Nephron (organoid): ENCODE measurements around the gene ZFYVE27.

Experiments
- H3K27ac Mint-ChIP-seq, 3 experiments: 2 replicates each; pipeline ENCODE4 v1.8.0; 2020; ENCODE audit warnings: mixed read lengths in 3 of 3, mild to moderate bottlenecking in 2 of 3, moderate library complexity in 1 of 3
- H3K27me3 Mint-ChIP-seq: 2 replicates; pipeline ENCODE4 v1.8.0; 2021; ENCODE audit warnings: low read depth, mild to moderate bottlenecking, moderate library complexity, mixed read lengths
- H3K36me3 Mint-ChIP-seq: 2 replicates; pipeline ENCODE4 v1.8.0; 2020; ENCODE audit warnings: low read depth, mixed read lengths
- H3K4me1 Mint-ChIP-seq: 2 replicates; pipeline ENCODE4 v1.8.0; 2020; ENCODE audit warnings: mixed read lengths
- H3K4me3 Mint-ChIP-seq, 3 experiments: 2 replicates each; pipeline ENCODE4 v1.8.0; 2020; ENCODE audit warnings: mild to moderate bottlenecking in 3 of 3, mixed read lengths in 3 of 3, moderate library complexity in 2 of 3
- H3K9me3 Mint-ChIP-seq: 2 replicates; pipeline ENCODE4 v1.8.0; 2020; ENCODE audit warnings: mixed read lengths
- TF ChIP-seq, protein P1 (sequence below), 3 experiments: fragments of 200-600 bp; sonication (generic); IDR thresholded peaks; one replicate each; pipeline ENCODE4 v1.5.0; 2021; ENCODE audit warnings: antibody characterized with exemption in 3 of 3; ENCODE audit not compliant: unreplicated experiment in 3 of 3

ZFYVE27 gene

DNA sequence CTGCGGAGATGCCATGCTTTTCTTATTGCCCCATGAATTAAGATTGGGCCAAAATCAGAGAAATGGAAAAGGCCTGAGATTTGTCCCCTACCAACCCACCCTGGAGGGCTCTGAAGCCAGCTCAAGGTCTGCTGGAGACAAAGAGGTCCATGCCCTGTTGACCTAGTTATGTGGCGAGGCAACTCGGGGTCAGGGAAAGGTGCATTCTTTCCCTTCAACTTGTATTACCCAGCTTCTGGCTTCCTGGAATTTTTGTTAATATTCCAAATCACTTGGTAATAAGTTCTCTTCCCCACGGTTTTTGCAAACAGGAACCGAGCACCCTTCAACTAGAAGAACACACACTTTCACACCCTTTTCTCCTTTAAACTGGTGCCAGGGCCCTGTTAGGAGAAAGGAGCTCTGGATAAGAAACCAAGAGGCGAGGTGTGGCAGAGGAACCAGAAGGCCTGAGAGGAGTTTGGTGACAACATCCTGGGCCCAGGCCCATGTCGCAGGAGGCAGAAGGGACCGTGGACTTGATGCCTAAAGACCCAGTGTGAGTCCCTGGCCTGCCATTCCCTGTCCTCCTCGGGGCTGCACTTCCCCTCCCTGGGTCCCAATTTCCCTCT is 47.4 kb downstream of the ZFYVE27 start:
- Mint-ChIP-seq H3K4me3 (no peak overlapping the region), H3K36me3 (no peaks in the 10 kb centered on the region), H3K4me1 (peaks cover 20% of the 10 kb centered on the region), H3K27me3 (peaks cover 14% of the 10 kb centered on the region), H3K27ac (no peak overlapping the region), H3K9me3 (no peaks in the 10 kb centered on the region)
- TF ChIP-seq, protein P1, sequence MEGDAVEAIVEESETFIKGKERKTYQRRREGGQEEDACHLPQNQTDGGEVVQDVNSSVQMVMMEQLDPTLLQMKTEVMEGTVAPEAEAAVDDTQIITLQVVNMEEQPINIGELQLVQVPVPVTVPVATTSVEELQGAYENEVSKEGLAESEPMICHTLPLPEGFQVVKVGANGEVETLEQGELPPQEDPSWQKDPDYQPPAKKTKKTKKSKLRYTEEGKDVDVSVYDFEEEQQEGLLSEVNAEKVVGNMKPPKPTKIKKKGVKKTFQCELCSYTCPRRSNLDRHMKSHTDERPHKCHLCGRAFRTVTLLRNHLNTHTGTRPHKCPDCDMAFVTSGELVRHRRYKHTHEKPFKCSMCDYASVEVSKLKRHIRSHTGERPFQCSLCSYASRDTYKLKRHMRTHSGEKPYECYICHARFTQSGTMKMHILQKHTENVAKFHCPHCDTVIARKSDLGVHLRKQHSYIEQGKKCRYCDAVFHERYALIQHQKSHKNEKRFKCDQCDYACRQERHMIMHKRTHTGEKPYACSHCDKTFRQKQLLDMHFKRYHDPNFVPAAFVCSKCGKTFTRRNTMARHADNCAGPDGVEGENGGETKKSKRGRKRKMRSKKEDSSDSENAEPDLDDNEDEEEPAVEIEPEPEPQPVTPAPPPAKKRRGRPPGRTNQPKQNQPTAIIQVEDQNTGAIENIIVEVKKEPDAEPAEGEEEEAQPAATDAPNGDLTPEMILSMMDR (IDR thresholded peaks at IDR 0.05; ENCODE audit: unreplicated experiment in 3 of 3), result no peak

DNA sequence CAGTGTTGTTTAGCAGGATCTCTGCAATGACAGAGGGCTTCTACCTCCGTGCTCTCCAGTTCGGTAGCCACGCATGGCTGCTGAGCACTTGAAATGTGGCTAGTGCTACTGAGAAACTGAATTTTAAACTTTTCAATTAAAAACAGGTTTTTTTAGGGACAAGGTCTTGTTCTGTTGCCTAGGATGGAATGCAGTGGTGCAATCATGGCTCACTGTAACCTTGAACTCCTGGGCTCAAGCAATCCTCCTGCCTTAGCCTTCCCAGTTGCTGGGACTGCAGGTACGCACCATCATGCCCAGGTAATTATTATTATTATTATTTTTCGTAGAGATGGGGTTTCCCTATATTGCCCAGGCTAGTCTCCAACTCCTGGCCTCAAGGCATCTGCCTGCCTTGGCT is 48.3 kb downstream of the ZFYVE27 start:
- TF ChIP-seq, protein P1 (IDR thresholded peaks at IDR 0.05; ENCODE audit: unreplicated experiment in 3 of 3), result no peak
- no peak overlapping the region for H3K27ac Mint-ChIP-seq
- H3K9me3 Mint-ChIP-seq, result no peaks in the 10 kb centered on the region
- H3K36me3 Mint-ChIP-seq, result no peaks in the 10 kb centered on the region
- no peak overlapping the region for H3K4me3 Mint-ChIP-seq
- H3K4me1 Mint-ChIP-seq, result peaks cover 19% of the 10 kb centered on the region
- peaks cover 16% of the 10 kb centered on the region for H3K27me3 Mint-ChIP-seq

DNA sequence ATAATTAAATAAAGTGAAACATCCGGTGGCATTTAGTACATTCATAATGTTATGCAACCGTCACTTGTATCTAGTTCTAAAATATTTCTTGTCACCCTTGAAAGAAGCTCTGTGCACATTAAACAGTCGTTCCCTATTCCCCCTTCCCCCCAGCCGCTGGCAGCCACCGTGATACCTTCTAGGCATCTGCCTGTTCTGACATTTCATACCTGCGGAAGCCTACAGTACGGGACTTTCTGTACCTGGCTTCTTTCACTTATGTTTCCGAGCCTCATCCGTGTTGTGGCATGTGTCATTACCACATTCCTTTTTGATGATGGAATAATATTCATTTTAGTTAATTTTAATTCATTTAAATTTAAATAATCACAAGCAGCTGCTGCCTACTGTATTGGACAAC is 48.8 kb downstream of the ZFYVE27 start:
- Mint-ChIP-seq H3K4me1 (peaks cover 14% of the 10 kb centered on the region), H3K27ac (no peak overlapping the region), H3K4me3 (no peak overlapping the region), H3K27me3 (peaks cover 17% of the 10 kb centered on the region), H3K9me3 (no peaks in the 10 kb centered on the region), H3K36me3 (no peaks in the 10 kb centered on the region)
- TF ChIP-seq, protein P1 (IDR thresholded peaks at IDR 0.05; ENCODE audit: unreplicated experiment in 3 of 3), result no peak

DNA sequence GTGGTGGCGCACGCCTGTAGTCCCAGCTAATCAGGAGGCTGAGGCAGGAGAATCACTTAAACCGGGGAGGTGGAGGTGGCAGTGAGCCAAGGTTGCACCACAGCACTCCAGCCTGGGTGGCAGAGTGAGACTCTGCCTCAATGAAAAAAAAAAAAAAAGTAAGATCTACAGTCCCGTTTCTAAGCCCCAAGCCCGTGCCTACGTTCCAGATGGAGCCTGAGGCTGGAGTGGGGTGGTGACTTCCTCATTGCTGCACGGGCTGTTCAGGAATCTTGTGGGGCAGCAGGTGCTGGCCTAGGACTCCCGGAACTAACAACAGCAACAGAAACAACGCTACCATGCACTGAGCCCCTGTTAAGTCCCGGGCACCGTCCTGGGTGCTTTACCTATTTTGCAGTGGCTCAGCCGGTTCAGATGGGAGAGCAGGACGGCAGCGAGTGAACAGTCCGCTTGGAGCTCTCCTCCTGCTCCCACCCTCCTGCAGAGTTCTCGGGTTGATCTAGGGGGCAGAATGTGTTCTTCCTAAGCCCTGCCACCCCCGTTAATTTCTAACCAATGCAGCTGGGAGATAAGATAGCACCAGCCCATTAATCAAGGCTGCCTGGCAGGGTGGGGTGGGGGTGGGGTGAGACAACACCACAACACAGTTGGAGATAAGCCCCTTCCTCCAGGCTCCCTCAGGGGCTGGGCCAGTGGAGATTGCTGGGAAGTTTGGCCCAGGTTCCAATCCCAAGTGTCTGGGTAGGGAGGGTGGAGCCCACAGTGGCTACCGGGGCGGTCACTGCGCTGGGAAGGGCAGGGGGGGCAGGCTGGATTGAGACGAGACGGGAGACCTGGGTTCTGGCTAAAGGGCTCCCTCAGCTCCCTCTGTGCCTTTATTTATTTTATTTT is 51.9 kb downstream of the ZFYVE27 start:
- H3K9me3 Mint-ChIP-seq, result no peaks in the 10 kb centered on the region
- H3K27me3 Mint-ChIP-seq, result peaks cover 33% of the 10 kb centered on the region
- TF ChIP-seq, protein P1 (IDR thresholded peaks at IDR 0.05; ENCODE audit: unreplicated experiment in 3 of 3), result no peak
- H3K4me3 Mint-ChIP-seq, result no peak overlapping the region
- no peak overlapping the region for H3K27ac Mint-ChIP-seq
- no peaks in the 10 kb centered on the region for H3K36me3 Mint-ChIP-seq
- peaks cover 4% of the 10 kb centered on the region for H3K4me1 Mint-ChIP-seq

DNA sequence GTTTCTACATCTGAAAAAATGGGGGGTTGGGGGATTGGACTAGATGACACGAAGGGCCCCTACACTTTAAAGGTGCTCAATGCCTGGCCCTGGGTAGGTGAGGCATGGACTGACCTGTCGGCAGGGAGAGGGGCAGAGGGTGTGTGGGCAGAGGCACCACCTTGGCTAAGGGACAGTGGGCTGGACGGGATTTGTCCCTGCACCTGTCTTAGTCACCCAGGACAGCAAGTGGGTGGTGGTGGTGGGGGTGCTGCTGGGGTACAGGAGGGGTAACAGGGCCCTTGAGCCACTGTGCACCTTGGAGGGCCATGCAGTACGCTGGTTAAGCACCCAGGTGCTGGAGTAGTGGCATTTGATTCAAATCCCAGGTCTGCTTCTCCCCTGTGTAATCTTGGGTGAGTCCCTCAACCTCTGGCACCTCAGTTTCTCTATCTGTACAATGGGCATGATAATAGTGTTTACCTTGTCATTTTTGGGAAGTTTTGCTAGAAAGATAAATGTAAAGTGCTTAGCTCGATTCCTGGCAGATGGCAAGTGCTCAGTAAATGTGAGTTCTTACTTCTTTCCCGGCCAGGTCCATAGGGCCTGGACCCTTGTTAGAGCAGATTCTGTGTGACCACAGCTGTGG is 53.0 kb downstream of the ZFYVE27 start:
- H3K27me3 Mint-ChIP-seq, result peaks cover 38% of the 10 kb centered on the region
- no peak overlapping the region for H3K4me3 Mint-ChIP-seq
- TF ChIP-seq, protein P1 (IDR thresholded peaks at IDR 0.05; ENCODE audit: unreplicated experiment in 3 of 3), result no peak
- H3K36me3 Mint-ChIP-seq, result no peaks in the 10 kb centered on the region
- no peaks in the 10 kb centered on the region for H3K9me3 Mint-ChIP-seq
- H3K27ac Mint-ChIP-seq, result no peak overlapping the region
- peaks cover 4% of the 10 kb centered on the region for H3K4me1 Mint-ChIP-seq
